AML-193 (cell line): Measurements from ENCODE around the gene DBT.
"Not testable (repeated sequence)": the region's sequence is repeated elsewhere in the genome, so short reads cannot be mapped to it uniquely, and the experiment has no call there.

Experiments used
- DNase-seq, 2 experiments: peaks; one replicate each; lab custom pipeline; 2025; lab: John Stamatoyannopoulos, UW

Gene DBT

DNA sequence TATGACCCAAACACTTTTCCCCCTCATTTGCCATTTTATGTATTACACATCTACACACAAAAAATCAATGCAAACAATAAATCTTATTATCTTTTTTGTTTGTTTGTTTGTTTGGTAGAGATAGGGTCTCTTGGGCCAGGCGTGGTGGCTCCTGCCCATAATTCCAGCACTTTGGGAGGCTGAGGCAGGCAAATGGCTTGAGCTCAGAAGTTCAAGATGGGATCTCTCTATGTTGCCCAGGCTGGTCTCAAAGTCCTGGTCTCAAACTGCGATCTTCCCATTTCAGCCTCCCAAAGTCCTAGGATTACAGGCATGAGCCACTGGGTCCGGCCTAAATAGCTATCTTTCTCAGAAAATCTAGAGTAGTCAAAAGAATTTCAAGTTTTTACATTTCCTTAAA, 1.2 kb upstream of the DBT start:
- DNase-seq: no peak

DNA sequence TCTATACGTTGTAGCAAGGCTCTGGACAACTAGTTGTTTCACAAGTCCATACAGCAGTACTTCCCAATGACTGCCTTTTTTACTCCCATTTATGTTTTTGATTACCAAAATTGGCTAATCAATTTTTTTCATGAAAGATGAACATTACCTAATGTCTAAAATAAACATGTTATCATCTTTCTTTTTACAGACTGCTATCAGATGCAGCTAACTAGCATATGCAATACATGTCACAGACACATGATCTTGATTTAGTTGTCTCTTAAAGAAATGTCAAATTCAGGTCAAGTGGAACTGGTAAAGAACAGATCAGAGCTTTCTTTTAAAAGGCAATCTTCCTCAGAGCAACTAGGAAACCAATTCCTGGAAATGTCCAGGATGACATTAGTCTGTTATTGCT, 630 bp upstream of the DBT start:
- no peak for DNase-seq

DNA sequence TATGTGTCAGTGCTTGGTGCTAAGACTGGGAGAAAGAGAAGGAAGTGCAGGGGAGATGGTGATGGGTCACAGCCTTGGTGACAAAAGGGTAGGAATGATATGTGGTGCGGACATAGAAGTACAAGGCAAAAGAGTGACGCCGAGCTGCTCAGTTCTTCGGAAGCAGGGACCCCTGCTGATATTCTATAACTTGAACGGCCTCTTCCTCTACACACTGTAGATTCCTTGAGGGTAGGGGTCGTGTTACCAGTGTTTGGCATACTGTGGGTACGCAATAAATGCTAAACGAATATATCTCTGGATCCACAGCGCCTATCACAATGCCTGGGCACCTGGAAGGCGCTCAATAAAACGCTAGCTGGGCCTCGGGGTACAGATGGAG, 488 bp downstream of the DBT start:
- DNase-seq: peak in 1 of 2 experiments; percentile 9

DNA sequence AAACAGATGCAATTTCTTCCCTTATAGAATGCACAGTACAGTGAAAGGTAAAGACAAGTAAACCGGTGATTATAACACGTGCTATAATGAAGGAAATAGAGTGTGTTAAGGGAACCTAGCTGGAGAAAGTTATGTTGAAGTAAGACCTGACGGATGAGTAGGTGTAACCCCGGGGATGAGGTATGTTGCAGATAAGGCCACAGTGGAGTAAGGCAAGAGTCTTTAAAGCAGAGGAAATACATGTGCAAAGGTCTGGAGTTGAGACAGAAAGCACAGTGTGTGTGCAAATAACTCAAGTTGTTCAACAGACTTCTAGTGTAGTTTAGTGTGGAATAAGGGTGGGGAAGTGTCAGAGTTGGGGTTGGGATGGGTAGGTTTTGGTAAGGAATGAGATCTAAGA, 2.9 kb downstream of the DBT start:
- DNase-seq: no peak

DNA sequence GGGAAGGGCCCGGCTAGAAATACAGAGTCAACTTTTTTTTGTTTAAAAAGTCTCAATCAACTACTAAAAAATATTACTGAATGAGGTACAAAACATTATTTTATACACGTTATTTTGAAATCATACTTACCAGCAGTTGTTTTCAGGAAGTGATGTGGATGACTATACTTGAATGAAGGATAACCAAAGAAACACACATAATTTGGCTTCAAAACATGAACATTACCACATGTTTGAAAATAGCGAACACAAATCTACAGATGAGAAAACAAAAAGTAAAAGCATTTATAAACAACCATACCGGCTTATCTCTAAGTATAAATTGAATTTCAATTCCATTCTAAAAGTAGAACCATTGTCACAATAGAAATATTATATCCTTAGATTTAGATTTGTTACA, 9.0 kb downstream of the DBT start:
- DNase-seq: no peak

DNA sequence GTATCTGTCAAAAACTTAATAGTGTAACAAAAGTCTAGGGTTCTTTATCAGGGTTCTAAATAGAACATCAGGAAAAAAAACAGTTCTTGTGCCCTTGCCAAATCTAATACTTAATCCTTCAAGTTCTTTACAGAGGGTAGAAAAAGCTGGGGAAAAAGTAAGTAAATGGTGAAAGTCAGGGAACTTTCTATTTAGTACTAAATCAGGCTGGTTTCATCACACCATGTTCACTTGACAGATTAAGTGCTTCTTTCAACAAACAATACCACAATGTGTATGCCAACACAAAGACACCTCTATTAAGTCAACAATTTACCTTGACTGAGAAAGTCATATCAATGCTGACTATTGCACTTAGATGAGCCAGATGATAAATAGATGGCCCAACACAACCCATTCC, 9.7 kb downstream of the DBT start:
- no peak for DNase-seq

DNA sequence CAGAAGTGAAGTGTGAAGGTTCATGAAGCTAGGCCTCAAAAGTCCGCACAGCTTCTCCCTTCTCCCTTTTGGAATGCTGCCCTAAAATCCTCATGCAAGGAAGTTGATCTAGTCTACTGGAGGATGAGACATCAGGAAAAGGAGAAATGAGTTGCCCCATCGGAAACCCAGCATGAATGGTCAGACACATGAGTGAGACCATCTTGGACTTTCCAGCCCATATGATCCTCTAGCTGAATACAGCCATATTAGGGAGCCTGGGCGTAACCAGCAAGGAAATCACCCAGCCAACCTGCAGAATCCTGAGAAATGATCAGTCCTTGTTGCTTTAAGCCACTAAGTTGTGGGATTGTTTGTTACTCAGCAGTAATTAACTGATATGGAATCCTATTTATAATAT, 12.5 kb downstream of the DBT start:
- DNase-seq: no peak

DNA sequence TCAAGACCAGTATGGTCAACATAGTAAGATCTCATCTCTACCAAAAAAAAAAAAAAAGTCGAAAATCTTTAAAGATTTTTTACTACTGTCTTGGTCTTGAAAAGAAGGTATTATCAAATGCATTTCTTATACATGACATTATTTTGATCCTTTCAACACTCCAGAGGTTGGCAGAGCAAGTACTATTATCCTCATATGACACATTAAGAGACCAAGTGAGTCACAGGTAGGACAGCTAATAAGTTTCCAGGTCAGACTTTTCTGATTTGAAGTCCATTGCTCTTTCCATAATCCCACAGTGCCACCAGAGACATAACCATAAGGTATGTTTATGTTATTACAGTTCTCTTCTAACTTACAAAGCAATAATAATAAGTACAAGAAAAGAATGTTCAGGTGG, 15.2 kb downstream of the DBT start:
- no peak for DNase-seq

DNA sequence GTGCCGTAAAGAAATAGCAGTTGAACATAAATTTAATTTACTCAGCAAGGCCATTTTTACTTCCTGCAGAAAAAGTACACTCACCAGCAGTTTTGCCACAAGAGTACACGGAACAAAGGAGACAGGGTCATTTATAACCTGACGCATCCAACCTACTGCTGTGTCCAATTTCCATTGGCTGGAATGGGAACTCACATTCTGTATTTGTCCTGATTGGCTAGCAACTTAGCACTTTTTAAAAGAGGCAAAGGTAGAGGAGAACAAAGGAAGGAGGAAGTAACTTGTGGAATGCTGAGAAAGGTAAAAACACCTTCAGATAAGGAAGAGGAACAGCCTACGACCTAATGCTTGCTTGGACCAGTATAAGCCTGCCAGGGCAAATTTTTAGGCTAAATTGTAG, 16.1 kb downstream of the DBT start:
- DNase-seq: not testable (repeated sequence)

DNA sequence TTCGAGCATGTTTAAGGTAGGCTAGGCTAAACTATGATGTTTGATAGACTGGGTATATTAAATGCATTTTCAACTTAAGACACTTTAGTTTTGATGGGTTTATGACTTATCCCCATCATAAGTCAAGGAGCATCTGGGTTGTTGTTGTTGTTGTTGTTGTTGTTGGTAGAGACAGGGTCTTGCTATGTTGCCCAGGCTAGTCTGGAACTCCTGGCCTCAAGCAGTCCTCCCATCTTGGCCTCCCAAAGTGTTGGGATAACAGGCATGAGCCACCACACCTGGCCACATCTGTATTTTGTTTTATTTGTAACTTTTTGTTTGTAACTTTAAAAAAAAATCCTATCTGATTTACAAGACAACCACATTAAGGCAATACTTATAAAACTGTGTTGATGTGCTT, 17.5 kb downstream of the DBT start:
- no peak for DNase-seq

DNA sequence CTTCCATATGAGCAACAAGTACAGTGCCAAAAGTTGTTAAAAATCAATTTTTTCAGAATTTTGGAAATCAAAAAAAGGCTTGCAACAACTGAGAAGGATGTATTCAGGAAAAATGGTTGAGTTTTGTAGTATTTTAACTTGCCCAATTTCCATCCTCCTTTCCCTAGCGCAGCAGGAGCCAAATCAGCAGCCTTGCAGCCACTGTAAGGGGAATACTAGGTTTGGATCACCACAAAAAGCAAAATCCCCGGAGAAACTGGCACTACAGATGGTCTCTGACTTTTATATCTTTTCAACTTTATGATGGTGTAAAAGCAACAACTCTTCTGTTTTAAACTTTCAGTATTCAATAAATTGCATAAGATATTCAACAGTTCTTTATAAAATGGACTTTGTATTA, 17.9 kb downstream of the DBT start:
- DNase-seq: no peak

DNA sequence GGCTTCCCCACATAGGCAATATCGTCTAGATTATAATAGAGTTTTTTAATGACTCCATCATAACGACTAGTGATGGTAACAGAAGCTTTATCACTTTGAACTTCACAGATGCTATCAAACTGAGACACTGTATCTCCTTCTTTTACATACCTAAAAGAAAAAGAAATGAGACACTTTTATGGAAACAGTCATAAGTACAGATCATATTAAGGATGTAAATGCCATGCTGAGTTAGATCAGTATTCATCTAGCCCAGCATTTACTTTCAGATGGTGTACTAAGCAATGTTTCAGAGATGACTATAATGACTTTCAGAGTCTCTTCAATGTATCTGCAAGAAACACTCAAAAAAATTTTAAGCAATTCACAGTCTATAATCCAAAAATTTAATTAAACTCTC, 18.9 kb downstream of the DBT start:
- no peak for DNase-seq

DNA sequence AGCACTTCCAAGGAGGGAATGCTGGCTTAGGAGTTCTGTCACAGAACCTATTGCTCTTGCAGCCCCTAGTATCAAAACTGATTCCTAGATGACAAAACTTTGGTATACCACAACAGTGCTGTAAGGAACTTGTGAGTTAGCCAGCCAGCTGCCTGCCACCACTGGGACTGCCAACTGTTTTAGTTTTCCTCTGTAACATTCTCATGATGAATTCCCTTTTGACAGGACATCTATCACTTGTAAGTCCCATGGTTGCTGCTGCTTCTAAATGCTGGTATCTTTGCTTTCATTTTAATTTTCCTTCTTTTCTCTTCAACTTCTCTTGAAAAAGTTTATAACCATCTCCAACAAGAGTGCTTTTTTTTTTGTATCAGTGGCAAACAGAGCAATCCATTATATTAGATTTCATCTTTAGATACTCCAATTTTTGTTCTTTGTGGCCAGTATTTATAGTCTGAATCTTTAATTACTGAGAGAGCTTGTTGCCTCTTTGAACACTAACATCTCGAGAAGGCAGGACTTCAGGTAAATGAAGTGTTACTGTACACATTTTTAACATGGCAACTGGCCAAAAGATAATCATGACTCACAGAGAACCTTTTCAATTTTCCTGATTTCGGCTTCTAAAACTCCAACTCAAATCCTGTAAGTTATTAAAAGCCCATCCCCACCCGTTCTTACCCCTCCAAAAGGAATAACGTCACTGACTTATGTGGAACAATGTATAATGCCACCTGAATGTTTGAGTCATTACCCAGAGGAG, 19.8 kb downstream of the DBT start:
- DNase-seq: no peak

DNA sequence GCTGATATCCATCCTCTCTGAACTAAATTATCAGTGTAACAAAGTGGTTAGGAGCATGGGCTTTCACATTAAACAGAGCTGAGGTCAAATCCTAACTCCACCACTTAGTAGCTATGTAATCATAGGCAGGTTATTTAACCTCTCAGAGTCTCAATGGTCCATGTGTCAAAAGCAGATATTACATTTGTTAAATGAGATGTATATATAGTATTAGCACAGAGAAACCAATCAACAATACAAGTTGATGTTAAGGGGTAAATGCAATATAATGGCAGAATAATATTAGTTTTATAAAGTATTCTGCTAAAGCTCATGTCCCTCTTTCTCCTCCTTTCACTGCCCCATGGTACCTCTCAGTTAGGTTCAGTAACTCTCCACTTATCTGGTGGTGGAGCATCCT, 27.2 kb downstream of the DBT start:
- DNase-seq: no peak

DNA sequence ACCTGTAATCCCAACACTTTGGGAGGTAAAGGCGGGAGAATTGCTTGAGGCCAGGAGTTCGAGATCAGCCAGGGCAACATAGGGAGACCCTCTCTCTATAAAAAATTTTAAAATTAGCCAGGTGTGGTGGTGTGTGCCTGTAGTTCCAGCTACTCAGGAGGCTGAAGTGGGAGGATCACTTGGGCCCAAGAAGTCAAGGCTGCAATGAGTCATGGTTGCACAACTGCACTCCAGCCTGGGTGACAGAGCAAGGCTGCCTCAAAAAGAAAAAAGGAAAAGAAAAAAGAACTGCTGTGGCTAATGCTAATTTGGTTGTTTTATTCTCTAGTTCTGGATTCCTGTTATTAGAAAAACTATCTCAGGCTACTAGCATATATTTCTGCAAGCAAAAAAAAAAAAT, 29.8 kb downstream of the DBT start:
- peak in 1 of 2 experiments; percentile 17 for DNase-seq

DNA sequence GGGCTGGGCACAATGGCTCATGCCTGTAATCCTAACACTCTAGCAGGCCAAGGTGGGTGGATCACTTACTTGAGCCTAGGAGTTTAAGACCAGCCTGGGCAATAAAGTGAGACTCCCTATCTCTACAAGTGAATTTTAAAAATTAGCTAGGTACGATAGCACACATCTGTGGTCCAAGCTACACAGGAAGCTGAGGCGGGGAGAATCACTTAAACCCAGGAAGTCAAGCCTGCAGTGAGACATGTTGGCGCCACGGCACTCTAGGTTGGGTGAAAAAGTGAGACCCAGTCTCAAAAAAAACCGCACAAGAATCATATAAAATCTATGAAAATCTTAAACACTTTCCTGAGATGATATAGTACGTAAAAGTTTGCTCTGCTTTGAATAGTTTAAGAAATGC, 30.2 kb downstream of the DBT start:
- DNase-seq: no peak

DNA sequence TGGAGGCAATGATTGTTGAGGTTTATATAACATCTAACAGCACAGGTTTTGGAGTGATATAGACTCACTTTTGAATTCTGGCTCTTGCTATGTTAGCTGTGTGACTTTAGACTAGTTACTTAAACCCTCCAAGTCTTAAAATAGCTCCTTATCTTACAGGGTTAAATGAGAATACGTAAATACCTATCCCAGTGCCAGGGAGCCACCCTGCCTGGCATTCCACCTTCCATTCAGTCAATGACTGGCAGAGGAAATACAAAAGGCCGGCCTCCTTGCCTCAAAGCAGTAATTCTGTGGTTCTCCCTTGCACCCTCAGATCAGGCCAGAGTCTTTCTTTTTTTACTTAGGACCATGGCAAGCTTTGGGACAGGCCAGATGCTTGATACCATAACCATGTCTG, 31.8 kb downstream of the DBT start:
- DNase-seq: no peak

DNA sequence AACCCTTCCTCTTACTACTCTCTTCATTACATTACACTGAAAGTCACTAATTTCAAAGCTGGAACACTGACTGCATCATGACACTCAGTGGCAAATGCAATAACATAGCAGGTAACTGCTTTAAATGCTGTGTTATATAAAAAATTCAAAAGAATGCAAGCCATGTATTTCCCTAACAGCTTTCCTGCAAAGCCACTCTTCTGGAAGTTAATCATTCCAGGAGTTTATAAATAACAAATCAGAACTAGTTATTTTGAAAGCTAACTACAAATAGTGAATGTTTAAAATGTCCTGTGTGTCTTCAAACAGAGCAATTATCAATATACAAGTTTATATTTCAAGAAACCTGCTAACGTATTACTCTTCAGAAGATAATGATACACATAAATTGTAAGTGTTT, 34.5 kb downstream of the DBT start:
- no peak for DNase-seq

DNA sequence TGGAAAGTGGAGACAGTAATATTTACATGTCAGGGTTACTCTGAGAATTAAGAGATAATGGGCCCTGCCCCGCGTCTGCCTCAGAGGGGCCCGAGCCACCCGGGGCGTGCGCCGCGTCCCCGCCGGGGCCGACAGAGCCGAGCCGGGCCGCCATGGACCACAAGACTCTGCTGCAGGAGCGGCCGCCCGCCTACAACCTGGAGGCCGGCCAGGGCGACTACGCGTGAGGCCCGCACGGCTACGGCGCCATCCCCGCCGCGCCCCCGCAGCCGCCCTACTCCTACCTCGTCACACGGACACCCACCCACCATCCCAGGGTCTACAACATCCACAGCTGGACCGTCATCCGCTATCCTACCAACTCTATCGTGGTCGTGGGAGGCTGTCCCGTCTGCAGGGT, 36.5 kb downstream of the DBT start:
- no peak for DNase-seq

DNA sequence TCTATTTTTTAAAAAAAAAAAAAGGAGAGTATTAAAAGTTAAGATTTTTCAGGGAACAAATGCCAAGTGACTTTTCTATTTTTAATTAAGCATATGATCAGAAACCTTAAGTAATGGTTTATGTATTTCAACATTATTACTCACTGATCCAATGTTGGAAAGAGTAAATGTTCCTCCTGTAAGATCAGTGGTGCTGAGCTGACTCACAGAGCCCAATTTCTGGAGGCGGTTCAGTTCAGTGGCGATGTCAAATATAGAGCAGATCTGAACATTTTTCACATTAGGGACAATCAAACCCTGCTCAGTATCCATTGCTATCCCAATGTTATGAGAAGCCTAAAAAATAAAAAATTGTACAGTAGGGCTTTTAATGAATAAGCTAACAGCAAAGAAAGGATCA, 43.3 kb downstream of the DBT start:
- no peak for DNase-seq

DNA sequence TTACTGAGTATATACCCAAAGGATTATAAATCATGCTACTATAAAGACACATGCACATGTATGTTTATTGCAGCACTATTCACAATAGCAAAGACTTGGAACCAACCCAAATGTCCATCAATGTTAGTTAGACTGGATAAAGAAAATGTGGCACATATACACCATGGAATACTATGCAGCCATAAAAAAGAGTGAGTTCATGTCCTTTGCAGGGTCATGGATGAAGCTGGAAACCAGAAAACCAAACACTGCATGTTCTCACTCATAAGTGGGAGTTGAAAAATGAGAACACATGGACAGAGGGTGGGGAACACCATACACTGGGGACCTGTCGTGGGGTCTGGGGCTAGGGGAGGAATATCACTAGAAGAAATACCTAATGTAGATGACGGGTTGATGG, 44.0 kb downstream of the DBT start:
- DNase-seq: not testable (repeated sequence)

DNA sequence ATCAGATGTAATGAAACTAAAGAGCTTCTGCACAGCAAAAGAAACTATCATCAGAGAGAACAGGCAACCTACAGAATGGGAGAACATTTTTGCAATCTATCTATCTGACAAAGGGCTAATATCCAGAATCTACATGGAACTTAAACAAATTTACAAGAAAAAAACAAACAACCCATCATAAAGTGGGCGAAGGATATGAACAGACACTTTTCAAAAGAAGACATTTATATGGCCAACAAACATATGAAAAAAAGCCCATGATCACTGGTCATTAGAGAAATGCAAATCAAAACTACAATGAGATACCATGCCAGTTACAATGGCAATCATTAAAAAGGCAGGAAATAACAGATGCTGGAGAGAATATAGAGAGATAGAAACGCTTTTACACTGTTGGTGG, 44.5 kb downstream of the DBT start:
- not testable (repeated sequence) for DNase-seq

DNA sequence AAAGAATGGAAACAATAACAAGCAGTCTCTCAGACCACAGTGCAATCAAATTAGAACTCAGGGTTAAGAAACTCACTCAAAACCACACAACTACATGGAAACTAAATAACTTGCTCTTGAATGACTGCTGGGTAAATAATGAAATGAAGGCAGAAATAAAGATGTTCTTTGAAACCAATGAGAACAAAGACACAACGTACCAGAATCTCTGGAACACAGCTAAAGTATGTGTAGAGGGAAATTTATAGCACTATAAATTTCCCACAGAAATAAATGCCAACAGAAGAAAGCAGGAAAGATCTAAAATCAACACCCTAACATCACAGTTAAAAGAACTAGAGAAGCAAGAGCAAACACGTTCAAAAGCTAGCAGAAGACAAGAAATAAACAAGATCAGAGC, 46.9 kb downstream of the DBT start:
- DNase-seq: not testable (repeated sequence)

DNA sequence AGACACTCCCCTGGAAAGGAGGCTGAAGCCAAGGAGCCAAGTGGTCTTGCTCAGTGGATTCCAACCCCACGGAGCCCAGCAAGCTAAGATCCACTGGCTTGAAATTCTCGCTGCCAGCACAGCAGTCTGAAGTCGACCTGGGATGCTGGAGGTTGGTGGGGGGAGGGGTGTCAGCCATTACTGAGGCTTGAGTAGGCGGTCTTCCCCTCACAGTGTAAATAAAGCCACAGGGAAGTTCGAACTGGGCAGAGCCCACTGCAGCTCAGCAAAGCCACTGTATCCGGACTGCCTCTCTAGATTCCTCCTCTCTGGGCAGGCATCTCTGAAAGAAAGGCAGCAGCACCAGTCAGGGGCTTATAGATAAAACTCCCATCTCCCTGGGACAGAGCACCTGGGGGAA, 49.6 kb downstream of the DBT start:
- not testable (repeated sequence) for DNase-seq

DNA sequence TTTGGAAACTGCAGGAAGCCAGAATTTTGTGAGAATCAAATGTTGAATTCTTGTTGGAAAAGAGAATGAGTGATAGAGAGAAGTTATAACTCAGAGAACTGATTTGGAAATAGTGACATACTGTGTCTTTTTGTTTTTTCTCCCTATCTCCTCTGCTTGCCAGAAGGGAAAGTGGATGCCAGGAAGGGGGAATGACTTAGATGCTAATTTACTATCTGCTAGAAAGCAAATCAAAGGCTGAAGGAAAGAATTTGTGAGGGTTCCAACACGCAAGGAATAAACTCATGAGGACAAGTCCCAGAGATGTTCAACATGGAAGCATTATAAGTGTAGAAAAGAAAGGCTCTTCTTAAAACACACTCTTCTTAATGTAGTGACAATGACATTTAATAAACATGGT, 51.0 kb downstream of the DBT start:
- no peak for DNase-seq
